ENCODE measurements around the gene GAA.

DNA sequence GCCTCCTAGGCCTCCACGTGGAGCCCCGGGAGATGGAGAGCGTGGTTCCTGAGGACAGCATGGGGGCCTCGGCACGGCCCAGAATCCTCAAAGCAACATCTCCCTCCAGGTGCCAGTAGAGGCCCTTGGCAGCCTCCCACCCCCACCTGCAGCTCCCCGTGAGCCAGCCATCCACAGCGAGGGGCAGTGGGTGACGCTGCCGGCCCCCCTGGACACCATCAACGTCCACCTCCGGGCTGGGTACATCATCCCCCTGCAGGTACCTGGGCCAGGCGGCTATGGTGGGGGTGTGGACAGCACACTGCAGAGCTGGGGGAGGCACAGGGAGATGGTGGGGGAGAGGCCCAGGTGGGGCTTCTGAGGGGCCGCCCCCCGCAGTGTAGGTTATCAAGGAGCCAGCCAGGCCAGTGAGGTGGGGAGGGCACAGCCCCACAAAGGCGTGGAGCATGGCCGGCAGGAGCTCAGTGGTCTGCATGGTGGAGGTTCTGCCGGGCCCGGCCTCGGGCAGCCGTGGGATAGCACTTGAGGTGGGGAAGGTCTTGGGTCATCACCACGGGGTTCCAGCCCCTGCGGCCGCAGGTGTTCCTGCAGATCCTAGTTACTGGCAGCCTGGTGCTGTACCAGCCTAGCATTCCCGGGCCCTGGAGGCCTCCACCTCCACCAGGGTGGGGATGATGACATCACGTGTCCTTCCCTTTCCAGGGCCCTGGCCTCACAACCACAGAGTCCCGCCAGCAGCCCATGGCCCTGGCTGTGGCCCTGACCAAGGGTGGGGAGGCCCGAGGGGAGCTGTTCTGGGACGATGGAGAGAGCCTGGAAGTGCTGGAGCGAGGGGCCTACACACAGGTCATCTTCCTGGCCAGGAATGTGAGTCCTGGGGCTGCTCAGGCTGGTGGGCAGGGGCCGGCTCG is 16.4 kb downstream of the GAA start:
- TF ChIP-seq, protein P1, sequence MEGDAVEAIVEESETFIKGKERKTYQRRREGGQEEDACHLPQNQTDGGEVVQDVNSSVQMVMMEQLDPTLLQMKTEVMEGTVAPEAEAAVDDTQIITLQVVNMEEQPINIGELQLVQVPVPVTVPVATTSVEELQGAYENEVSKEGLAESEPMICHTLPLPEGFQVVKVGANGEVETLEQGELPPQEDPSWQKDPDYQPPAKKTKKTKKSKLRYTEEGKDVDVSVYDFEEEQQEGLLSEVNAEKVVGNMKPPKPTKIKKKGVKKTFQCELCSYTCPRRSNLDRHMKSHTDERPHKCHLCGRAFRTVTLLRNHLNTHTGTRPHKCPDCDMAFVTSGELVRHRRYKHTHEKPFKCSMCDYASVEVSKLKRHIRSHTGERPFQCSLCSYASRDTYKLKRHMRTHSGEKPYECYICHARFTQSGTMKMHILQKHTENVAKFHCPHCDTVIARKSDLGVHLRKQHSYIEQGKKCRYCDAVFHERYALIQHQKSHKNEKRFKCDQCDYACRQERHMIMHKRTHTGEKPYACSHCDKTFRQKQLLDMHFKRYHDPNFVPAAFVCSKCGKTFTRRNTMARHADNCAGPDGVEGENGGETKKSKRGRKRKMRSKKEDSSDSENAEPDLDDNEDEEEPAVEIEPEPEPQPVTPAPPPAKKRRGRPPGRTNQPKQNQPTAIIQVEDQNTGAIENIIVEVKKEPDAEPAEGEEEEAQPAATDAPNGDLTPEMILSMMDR (IDR thresholded peaks at IDR 0.05): no peak
- no peak for TF ChIP-seq TEAD4 (IDR thresholded peaks at IDR 0.05; ENCODE audit: borderline replicate concordance, insufficient read depth)
- TF ChIP-seq JUND (IDR thresholded peaks at IDR 0.05): no peak
- no peak for TF ChIP-seq TAF1 (IDR thresholded peaks at IDR 0.05; ENCODE audit: borderline replicate concordance, low read depth, low read length)
- TF ChIP-seq, protein P2, sequence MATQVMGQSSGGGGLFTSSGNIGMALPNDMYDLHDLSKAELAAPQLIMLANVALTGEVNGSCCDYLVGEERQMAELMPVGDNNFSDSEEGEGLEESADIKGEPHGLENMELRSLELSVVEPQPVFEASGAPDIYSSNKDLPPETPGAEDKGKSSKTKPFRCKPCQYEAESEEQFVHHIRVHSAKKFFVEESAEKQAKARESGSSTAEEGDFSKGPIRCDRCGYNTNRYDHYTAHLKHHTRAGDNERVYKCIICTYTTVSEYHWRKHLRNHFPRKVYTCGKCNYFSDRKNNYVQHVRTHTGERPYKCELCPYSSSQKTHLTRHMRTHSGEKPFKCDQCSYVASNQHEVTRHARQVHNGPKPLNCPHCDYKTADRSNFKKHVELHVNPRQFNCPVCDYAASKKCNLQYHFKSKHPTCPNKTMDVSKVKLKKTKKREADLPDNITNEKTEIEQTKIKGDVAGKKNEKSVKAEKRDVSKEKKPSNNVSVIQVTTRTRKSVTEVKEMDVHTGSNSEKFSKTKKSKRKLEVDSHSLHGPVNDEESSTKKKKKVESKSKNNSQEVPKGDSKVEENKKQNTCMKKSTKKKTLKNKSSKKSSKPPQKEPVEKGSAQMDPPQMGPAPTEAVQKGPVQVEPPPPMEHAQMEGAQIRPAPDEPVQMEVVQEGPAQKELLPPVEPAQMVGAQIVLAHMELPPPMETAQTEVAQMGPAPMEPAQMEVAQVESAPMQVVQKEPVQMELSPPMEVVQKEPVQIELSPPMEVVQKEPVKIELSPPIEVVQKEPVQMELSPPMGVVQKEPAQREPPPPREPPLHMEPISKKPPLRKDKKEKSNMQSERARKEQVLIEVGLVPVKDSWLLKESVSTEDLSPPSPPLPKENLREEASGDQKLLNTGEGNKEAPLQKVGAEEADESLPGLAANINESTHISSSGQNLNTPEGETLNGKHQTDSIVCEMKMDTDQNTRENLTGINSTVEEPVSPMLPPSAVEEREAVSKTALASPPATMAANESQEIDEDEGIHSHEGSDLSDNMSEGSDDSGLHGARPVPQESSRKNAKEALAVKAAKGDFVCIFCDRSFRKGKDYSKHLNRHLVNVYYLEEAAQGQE (IDR thresholded peaks at IDR 0.05; ENCODE audit: low read depth, low read length): no peak
- TF ChIP-seq SIN3A (IDR thresholded peaks at IDR 0.05; ENCODE audit: borderline replicate concordance, low read depth, low read length): no peak
- TF ChIP-seq EP300 (IDR thresholded peaks at IDR 0.05; ENCODE audit: borderline replicate concordance in 1 of 2, low read depth in 1 of 2, low read length in 1 of 2): no peak
- TF ChIP-seq, protein P3, sequence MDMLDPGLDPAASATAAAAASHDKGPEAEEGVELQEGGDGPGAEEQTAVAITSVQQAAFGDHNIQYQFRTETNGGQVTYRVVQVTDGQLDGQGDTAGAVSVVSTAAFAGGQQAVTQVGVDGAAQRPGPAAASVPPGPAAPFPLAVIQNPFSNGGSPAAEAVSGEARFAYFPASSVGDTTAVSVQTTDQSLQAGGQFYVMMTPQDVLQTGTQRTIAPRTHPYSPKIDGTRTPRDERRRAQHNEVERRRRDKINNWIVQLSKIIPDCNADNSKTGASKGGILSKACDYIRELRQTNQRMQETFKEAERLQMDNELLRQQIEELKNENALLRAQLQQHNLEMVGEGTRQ (IDR thresholded peaks at IDR 0.05; ENCODE audit: borderline replicate concordance, low read depth, low read length): no peak
- TF ChIP-seq, protein P4, sequence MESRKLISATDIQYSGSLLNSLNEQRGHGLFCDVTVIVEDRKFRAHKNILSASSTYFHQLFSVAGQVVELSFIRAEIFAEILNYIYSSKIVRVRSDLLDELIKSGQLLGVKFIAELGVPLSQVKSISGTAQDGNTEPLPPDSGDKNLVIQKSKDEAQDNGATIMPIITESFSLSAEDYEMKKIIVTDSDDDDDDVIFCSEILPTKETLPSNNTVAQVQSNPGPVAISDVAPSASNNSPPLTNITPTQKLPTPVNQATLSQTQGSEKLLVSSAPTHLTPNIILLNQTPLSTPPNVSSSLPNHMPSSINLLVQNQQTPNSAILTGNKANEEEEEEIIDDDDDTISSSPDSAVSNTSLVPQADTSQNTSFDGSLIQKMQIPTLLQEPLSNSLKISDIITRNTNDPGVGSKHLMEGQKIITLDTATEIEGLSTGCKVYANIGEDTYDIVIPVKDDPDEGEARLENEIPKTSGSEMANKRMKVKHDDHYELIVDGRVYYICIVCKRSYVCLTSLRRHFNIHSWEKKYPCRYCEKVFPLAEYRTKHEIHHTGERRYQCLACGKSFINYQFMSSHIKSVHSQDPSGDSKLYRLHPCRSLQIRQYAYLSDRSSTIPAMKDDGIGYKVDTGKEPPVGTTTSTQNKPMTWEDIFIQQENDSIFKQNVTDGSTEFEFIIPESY (IDR thresholded peaks at IDR 0.05; ENCODE audit: borderline replicate concordance, low read depth): no peak
